A673 (cell line): Measurements from ENCODE around the gene RSU1.

ENCODE experiments used
- CTCF ChIP-seq: fragments of 300-800, 200-600 bp; sonication (generic); conservative IDR thresholded peaks from 2 replicates; pipeline ENCODE4 v1.5.1; 2017; ENCODE audit warnings: low read depth, mild to moderate bottlenecking, antibody characterized with exemption, low read length, moderate library complexity, mixed read lengths
- EZH2 ChIP-seq: fragments of 200-600 bp; sonication (generic); IDR thresholded peaks from 2 replicates; pipeline ENCODE4 v1.6.1; 2017; ENCODE audit warnings: borderline replicate concordance, low read depth, mild to moderate bottlenecking, mixed read lengths, antibody characterized with exemption, low read length; ENCODE audit not compliant: poor library complexity, severe bottlenecking

GRCh38 chr10:16746856-16747255, 70.4 kb downstream of the RSU1 start:
- TF ChIP-seq CTCF (no peak), EZH2 (no peak)
